SIG-M5 treated with dmso at 0.1 percent for 504 hours (cell line): ENCODE measurements around the gene LACTBL1.
A peak's percentile ranks its signal among the peaks of the same experiment; 100 is the strongest.
"Not testable (repeated sequence)": the region's sequence is repeated elsewhere in the genome, so short reads cannot be mapped to it uniquely, and the experiment has no call there.

Experiments used
- DNase-seq: peaks from one replicate; lab custom pipeline; 2025; ENCODE audit not compliant: unreplicated experiment; lab: John Stamatoyannopoulos, UW

LACTBL1 gene, protein sequence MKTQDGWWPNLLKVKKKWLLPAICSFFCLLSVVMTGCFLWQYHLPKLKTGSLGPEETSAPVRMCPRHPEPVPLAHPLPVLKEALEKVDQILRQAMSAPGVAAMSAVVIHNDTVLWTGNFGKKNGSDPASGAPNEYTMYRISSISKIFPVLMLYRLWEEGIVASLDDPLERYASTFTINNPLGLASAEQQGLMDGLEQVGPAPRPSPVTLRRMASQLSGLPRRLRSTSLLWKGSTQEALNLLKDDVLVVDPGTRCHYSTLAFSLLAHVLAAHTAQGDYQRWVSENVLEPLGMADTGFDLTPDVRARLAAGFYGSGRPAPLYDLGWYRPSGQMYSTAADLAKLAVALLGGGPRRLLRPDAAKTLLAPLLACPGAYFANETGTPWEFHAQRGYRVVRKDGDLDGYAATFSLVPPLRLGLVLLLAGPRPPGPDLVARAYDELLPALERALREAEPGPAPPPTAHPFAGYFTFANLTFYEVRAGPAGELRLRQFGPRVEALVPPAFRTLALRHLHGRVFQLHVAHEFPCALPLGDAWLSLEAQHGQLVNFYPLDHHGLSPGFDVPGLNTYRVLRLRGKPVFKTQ

DNA sequence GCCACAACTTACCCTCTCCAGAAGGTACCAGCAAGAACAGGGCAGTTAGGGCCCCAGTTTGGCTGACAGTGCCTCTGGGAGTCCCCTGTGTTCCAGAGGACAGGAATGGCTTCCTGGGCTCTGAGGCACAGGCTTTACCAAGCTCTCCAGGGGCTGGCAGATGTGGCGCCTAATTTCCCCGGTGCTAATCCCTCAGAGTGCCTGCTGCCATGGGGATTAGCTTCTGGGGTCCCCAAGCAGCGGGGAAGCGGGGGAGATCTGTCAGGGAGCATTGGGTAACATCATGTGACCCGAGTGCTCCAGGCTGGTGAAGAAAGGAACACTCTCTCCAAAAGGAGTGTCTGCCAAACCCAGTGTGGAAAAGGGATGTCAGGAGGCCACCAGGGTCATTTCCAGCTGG is at the start of gene LACTBL1:
LACTBL1 (minus strand) TSS at position 107 of the 400 bp plus-strand sequence. CDS start 550 bp downstream, outside the sequence.
- DNase-seq = no peak

DNA sequence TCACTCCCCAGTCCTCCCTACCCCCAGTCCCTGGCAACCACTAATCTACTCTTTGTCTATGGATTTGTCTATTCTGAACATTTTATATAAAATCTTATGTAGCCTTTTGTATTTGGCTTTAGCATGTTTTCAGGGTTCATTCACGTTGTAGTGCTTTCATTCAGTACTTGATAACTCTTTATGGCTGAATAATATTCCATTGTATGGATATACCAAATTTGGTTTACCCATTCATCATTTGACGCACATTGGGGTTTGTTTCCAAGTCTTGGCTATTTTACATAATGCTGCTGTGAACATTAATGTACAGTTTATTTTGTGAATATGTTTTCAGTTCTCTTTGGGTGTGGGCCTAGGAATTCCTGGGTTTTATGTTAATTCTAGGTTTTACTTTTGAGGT is 49.2 kb upstream of the LACTBL1 start:
- DNase-seq = no peak

DNA sequence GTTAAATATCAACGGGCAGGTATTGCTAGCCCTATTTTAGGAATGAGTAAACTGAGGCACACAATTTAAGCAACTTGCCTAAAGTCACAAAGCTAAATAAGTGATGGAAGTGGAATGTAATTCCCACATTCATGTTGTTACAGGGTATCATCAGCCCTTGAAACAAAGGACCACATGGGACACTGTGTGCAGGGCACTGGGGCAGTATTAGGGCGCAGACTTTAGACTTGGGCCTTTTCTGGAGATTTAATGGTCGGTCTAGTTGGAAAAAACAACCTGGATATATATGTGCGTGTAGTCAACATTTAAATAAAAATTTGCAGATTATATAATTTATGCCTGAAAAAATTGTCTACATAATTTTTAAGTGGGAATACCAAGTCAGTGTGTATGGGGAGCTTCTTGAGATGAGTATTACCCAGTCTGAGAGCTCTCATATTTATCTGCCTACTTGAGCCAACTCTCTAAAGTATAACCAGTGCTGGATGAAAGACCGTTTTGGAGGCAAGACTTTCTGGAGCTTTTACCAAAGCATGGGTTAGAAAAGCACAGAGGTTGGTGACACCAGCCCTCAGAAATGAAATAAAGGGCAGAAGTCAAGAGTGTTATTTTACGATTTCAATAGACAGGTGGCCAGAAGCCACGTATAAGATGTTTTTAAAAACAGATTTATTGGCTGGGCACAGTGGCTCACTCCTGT is 48.2 kb upstream of the LACTBL1 start:
- DNase-seq = no peak

DNA sequence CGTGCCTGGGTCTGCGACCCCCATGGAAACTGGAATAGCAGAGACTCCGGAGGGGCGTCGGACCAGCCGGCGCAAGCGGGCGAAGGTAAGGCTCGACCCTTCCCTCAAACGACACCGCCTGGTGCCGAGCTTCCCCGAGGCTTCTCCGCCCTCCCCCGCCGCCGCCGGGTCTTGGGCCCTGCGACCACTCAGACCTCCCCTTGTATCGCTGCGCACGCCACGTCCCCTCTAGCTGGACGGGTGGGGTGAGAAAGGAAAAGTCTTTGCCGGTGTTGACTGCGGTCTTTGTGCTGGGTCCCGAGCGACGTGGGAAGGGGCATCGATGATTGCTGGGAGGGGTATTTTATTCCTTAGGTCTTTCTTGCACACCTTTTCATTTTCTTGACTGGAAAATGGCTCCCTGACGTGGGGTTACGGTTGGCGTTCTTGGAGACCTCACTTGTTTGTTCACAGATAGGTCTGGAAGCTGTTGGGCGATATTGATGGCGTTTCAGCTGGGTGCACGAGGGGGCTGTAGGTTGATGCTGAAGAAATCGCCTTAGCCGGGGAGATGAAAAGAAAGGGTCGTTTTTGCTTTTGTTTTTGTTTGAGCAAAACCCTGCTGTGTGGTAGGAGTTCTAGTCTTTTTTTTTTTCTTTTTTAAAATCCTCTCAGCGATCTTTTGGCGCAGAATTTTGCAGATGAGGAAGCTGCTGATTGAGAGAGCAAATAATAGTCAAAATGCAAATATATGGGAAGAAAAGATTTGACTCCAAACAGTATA is 47.4 kb upstream of the LACTBL1 start:
- peak; percentile 27 for DNase-seq

DNA sequence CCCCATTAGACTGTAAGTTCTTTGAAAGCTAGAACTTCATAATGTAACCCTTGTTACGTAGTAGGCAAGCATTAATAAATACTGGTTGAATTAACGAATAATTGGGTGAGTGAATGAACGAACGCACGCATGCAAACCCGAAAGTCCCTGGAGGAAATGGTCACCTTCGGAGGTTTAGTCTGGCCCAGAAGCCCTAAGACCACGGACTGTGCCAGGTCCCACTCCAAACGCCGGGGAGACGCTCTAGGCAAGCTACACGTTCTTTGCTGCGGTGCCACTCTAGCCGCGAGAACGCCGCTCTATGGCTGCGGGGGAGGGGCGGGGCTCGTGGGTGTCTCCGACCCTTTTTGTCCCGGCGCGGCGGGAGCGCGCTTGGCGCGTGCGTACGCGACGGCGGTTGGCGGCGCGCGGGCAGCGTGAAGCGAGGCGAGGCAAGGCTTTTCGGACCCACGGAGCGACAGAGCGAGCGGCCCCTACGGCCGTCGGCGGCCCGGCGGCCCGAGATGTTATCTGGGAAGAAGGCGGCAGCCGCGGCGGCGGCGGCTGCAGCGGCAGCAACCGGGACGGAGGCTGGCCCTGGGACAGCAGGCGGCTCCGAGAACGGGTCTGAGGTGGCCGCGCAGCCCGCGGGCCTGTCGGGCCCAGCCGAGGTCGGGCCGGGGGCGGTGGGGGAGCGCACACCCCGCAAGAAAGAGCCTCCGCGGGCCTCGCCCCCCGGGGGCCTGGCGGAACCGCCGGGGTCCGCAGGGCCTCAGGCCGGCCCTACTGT is 46.6 kb upstream of the LACTBL1 start, which contains the start of gene KDM1A:
KDM1A (plus strand) TSS at position 375 of the 769 bp plus-strand sequence; CDS start at position 504, 129 bp downstream.
- DNase-seq = peak; percentile 95

DNA sequence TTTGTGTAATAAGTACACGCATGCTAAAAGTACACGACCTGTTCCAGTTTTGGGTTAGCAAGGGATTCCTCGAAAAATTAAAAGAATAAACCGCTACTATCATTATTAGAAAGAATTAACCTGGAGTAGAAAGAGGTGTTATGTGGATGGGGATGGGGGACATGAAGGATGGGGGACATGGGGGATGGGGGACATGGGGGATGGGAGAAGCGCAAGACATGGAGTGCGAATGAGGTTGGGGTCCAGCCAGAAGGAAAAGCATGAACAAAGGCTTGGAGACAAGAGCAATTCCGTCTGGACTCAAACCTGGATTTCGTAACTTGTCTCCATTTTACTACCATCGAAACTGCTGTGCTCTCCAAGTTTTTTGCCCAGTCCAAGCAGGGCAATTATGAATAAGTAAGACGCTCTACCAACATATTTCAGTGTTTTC is 46.0 kb upstream of the LACTBL1 start:
- no peak for DNase-seq

DNA sequence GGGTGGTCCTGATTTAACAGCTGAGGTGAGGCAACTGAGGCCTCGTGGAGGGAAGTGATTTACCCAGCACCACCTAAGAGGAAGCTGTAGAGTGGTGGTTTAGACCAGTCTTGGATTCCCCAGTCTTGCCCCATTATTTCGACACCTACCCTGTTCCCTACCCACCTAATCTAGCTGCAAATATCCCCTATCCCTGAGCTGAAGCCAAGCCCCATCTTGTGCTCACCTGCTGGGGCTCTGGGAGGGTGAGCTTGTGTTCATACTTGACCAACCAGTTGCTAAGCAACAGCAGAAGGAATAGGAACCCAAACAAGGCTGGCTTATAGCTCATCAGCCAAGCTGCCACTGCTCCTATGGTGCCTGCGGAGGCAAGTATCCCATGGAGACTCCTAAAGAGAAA is 41.0 kb upstream of the LACTBL1 start:
- DNase-seq = peak; percentile 47

DNA sequence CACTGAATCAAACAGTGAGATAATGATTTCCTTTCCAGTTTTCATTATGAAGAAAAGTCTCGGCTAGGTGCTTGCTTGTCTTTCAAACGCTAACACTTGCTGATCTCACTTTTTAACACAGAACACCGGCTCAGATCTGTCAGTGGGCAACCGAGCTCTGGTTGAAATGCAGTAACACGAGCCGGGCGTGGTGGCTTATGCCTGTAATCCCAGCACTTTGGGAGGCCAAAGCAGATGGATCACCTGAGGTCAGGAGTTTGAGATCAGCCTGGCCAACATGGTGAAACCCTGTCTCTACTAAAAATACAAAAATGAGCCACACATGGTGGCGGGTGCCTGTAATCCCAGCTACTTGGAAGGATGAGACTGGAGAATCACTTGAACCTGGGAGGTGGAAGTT is 37.4 kb upstream of the LACTBL1 start:
- not testable (repeated sequence) for DNase-seq

DNA sequence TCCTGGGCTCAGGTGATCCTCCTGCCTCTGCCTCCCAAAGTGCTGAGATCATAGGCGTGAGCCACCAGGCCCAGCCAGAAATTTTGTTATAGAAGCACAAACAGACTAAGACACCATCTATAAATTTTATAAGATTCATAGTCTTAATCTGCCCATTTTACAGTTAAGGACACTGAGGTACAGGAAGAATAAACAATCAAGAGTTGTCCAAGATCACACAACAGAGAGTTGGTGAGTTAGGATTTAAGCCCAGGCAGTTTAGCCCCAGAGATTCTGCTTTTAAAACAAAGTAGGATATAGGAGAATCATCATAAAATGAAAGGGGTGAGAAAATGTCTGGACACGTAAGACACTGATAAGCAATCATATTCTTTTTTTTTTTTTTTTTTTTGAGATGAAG is 36.2 kb upstream of the LACTBL1 start:
- DNase-seq = no peak

DNA sequence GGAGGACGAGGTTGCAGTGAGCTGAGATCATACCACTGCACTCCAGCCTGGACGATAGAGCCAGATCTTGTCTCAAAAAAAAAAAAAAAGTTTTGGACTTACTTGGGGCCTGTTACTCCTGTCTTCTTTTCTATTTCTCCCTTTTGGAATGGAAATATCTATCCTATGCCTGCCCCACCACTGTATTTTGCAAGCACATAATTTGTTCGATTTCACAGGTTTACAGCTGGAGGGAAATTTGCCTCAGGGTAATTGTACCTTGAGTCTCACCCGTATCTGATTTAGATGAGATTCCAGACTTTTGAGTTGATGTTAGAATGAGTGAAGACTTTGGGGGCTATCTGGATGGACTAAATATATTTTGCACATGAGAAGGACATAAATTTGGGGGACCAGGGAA is 34.4 kb upstream of the LACTBL1 start:
- DNase-seq = no peak

DNA sequence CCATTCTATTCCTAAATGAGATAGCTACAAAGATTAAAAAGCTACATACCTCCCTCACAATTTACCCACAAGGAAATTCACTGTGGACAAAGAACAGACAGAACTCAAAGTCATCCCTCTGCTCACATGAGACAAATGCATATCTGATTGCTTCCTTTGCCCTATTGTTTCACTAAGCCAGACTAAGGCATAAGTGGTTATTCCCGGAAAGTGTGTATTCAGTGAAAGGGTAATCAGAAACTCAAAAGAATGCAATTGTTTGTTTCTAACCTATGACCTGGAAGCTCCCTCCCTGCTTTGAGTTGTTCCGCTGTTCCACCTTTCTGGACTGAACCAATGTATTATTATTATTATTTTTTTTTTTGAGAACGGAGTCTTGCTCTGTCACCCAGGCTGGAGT is 32.1 kb upstream of the LACTBL1 start:
- DNase-seq = not testable (repeated sequence)

DNA sequence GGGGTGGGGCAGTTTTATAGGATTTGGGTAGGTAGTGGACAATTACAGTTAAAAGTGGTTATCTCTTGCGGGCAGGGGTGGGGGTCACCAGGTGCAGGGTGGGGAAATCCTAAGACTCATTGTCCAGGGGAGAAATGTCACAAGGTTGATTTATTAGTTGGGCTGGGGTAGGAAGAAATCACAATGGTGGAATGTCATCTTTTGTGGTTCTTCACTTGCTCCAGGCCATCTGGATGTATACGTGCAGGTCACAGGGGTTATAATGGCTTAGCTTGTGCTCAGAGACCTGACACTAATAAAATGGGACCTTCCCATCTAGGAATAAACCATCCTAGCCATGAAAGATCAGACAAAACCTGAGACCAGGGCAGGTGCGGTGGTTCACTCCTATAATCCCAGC is 31.4 kb upstream of the LACTBL1 start:
- DNase-seq = no peak

DNA sequence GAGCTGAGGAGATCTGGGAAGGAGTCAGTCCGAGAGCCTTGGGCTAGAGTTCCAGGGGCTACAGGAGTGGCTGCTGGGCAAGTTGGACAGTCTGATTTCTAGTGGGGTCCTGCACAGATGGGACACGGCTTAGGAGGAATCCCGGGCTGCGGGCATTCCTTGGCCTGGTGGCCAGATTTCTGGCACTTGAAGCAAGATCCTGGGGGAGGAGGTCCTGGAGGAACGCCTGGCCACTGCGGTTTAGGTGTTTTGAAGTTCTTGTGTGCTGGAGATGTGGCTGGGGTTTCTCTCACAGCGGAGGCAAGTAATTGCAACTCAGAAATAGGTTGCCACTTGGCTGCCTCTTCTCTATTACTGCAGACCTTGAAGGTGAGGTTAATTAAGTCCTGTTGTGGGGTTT is 29.6 kb upstream of the LACTBL1 start:
- not testable (repeated sequence) for DNase-seq

DNA sequence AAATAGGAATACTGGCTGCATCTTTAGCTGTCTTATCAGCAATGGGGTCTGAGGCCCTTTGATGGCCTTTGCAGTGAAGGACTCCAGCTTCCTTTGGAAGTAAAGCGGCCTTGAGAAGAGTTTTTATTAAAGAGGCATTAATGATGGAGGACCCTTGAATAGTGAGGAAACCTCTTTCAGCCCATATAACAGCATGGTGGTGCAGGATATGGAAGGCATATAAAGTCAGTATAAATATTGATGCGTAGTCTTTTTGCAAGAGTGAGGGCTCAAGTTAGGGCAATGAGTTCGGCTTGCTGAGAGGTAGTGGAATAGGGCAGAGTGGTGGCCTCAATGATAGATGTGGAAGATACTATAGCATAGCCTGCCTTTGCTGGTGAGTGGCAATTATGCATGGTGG is 27.5 kb upstream of the LACTBL1 start:
- DNase-seq = not testable (repeated sequence)

DNA sequence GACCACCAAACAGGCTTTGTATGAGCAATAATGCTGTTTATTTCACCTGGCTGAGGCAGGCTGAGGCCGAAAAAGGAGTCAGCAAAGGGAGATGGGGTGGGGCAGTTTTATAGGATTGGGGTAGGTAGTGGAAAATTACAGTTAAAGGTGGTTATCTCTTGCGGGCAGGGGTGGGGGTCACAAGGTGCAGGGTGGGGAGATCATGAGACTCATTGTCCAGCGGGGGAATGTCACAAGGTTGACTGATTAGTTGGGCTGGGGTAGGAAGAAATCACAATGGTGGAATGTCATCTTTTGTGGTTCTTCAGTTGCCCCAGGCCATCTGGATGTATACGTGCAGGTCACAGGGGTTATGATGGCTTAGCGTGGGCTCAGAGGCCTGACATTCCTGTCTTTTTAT is 24.9 kb upstream of the LACTBL1 start:
- DNase-seq = not testable (repeated sequence)

DNA sequence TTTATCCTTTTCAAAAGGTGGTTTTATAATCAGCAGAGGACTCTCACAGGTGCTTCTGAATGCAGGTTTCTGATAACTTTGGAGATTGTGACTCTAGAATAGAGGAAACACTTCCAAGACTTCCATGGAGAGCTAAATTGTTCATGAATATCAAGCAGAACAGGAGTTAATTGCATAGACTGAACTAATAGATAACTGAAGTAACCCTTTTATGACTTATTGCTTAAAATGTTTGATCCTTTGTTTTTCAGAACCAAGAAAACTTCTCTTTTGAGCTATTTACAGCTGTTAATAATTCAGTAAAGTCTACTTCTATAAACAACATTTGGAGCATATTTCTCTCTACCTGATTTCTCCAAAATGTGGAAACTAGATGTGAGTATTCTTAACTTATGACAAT is 23.1 kb upstream of the LACTBL1 start:
- no peak for DNase-seq

DNA sequence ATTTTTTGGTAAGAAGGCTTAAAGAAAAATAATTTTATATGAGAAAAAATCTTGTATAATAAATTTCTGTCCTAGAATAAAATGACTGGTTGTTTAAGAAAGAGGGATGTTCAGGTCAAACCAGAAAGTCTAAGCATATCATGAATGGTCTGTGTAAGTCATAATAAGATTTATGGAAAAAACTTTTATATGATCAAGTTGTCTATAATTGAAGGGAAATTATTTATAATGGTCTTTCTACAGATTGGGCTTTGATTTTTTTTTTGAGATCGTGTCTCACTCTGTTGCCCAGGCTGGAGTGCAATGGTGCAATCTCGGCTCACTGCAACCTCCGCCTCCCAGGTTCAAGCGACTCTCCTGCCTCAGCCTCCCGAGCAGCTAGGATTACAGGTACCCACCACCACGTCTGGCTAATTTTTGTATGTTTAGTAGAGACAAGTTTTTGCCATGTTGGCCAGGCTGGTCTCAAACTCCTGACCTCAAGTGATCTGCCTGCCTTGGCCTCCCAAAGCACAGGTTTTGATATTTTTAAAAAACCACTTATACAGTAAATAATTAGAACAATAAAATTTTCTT is 20.6 kb upstream of the LACTBL1 start:
- not testable (repeated sequence) for DNase-seq

DNA sequence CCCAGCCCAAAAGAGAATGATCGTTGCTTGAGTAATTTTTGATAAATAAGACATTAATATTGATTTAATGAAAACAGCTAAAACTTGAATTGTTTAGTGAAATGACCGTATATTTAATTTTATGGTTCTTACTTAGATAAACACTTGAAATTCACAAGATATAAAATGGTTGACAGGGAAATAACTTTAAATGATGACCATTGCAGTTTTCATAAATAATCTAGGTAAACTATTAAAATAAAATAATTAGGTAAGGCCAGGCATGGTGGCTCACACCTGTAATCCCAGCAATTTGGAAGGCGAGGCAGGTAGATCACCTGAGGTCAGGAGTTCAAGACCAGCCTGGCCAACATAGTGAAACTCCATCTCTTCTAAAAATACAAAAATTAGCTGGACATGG is 19.7 kb upstream of the LACTBL1 start:
- DNase-seq = not testable (repeated sequence)

DNA sequence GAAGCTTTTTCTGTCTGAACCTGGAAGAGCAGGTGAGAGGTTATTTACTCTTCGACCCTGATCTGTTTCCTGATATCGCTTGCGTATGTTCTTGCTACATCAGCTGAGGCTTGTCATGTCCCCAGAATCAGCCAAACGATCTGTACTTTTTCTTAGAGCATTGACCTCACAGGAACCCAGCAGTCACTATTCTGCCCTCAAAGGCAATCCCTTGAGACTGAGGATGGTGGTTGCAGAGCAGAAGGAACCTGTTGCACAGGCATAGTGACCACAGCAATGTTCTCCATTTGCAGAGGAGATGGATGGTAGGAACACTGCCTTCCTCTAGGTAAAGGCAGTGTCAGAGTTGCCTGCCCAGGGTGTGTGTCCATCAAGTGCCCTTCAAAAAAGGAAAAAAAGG is 11.3 kb upstream of the LACTBL1 start:
- no peak for DNase-seq

DNA sequence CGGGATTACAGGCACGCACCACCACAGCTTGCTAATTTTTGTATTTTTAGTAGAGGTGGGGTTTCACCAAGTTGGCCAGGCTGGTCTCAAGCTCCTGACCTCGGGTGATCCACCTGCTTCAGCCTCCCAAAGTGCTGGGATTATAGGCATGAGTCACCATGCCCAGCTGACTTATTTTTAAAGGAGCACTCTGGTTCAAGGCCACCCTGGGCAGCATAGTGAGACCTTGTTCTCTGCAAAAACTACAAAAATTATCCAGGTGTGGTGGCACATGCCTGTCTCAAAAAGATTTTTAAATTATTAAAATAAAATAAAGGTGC is 7.8 kb upstream of the LACTBL1 start:
- not testable (repeated sequence) for DNase-seq
